MM.1S (cell line): ENCODE data around the gene ALDH3B1.

Source experiments
- CTCF ChIP-seq: fragments of 300-600 bp; sonication (generic); IDR thresholded peaks from 2 replicates; pipeline ENCODE4 v1.5.1; 2016; ENCODE audit warnings: antibody characterized with exemption, low read length, mixed read lengths
- EZH2 ChIP-seq: fragments of 300-600 bp; sonication (generic); optimal IDR thresholded peaks from 2 replicates; pipeline ENCODE3; 2017; ENCODE audit warnings: low read depth, mild to moderate bottlenecking, antibody characterized with exemption, low read length, mixed read lengths

GRCh38 chr11:68040957-68041591, 30.9 kb downstream of the ALDH3B1 start:
- TF ChIP-seq CTCF: no peak
- TF ChIP-seq EZH2: no peak
